ENCODE measurements around the gene TTYH2.
A peak's percentile ranks its signal among the peaks of the same experiment; 100 is the strongest.
"Not testable (repeated sequence)": the region's sequence is repeated elsewhere in the genome, so short reads cannot be mapped to it uniquely, and the experiment has no call there.

TTYH2 gene

GRCh38 chr17:74276541-74277009 lies 63.2 kb downstream of the TTYH2 start:
- no peak for DNase-seq (ENCODE audit: extremely low spot score)
- no peak for TF ChIP-seq CTCF (IDR thresholded peaks at IDR 0.05; ENCODE audit: control extremely low read depth, extremely low read depth, low read depth, missing control alignments)
- POLR2A ChIA-PET = no interaction called here
- CTCF ChIA-PET = interaction anchor here (1.9 kb wide), 1 partner anchor 8 kb away, joined by 6 read pairs; no protein-coding TSS in a partner anchor

DNA sequence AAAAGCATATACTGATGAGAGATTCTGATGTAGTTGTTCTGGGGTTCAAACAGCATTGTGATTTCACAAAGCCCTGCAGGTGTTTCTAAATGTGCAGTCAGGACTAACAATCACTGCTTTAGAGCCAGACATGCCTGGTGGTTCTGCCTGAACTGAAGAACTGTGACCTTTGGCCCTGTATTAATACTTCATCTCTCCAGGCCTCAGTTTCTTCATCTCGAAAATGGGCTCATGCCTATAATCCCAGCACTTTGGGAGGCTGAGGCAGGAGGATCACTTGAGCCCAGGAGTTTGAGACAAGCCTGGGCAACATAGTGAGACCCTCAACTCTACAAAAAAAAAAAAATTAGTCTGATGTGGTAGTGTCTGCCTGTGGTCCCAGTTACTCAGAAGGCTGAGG lies 64.6 kb downstream of the TTYH2 start:
- no peak for DNase-seq (ENCODE audit: extremely low spot score)
- TF ChIP-seq CTCF (IDR thresholded peaks at IDR 0.05; ENCODE audit: control extremely low read depth, extremely low read depth, low read depth, missing control alignments) = no peak
- ChIA-PET CTCF (no interaction called here), POLR2A (no interaction called here)

- CTCF ChIA-PET = interaction anchor here (0.9 kb wide), 1 partner anchor 88 kb away, joined by 3 read pairs; the partner anchor contains the start of gene GPR142
- POLR2A ChIA-PET = not testable (repeated sequence)
Measured at GRCh38 chr17:74279617-74280016, 66.2 kb downstream of the TTYH2 start.

GRCh38 chr17:74280093-74280513 lies 66.7 kb downstream of the TTYH2 start:
- POLR2A ChIA-PET = interaction anchor here (0.7 kb wide), 1 partner anchor 19 kb away, joined by 6 read pairs; no protein-coding TSS in a partner anchor
- DNase-seq (ENCODE audit: extremely low spot score) = peak; percentile 78
- no peak for TF ChIP-seq CTCF (IDR thresholded peaks at IDR 0.05; ENCODE audit: control extremely low read depth, extremely low read depth, low read depth, missing control alignments)
- CTCF ChIA-PET = interaction anchor here (0.9 kb wide), 1 partner anchor 88 kb away, joined by 3 read pairs; the partner anchor contains the start of gene GPR142

More at GRCh38 chr17:74279617-74280016, 66.2 kb downstream of the TTYH2 start:
- DNase-seq (ENCODE audit: extremely low spot score) = not testable (repeated sequence)

DNA sequence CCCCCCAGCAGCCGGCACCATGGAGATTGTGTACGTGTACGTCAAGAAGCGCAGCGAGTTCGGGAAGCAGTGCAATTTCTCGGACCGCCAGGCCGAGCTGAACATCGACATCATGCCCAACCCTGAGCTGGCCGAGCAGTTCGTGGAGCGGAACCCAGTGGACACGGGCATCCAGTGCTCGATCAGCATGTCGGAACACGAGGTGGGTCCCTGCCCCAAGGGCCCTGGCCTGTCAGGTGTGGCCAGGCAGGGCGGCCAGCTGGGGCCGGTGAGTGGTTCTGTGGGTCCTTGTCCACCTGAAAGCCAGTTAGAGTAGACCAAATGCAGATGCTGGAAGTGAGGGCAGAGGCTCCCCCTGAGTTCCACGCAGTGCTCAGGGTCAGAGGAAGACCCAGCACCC lies 68.4 kb downstream of the TTYH2 start:
- ChIA-PET CTCF (interaction anchor here (0.8 to 1.5 kb wide), 3 partner anchors 14 to 86 kb away, joined by 4 to 6 read pairs (median 5); no protein-coding TSS in a partner anchor), POLR2A (no interaction called here)
- no peak for TF ChIP-seq CTCF (IDR thresholded peaks at IDR 0.05; ENCODE audit: control extremely low read depth, extremely low read depth, low read depth, missing control alignments)
- DNase-seq (ENCODE audit: extremely low spot score) = no peak

DNA sequence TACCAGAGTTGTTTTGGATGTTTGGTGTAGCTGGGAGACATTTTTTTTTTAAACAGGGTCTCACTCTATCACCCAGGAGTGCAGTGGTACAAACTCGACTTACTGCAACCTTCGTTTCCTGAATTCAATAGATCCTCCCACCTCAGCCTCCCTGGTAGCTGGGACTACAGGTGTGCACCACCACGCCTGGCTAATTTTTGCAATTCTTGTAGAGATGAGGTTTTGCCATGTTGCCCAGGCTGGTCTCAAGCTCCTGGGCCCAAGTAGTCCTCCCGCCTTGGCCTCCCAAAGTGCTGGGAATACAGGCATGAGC lies 68.9 kb downstream of the TTYH2 start:
- POLR2A ChIA-PET = not testable (repeated sequence)
- CTCF ChIA-PET = interaction anchor here (0.8 to 1.5 kb wide), 3 partner anchors 14 to 86 kb away, joined by 4 to 6 read pairs (median 5); no protein-coding TSS in a partner anchor

DNA sequence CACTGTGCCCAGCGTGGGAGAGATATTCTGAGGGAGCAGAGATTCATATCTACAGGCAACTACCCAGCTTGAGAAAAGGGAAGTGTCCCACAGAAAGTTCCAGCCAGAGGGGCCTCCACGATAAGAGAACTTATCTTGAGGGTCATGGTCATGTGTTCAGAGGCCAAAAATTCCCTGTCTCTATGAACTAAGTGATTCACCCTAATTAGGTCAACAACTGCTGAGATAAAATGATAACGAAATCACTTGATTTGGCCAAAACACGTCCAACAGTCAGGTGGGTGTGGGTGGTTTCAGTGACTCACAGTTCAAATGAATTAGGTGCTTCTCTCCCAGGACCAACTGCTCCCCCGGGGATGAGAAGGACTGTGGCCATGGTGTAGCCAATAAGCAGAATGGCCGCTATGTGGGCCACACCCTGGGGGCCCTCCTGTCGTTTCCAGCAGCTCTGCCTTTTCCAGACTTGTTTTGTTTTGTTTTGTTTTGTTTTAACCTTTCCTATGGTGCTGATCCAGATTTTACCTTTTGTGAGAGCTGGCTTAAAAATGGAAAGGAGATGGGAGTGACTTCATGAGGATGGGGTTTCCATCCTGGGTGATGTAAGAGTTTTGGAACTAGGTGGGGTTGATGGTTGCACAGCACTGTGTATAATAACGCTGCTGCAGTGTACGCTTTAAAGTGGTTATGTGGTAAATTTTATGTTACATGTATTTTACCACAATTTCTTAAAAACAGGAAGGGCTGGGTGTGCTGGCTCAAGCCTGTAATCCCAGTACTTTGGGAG lies 69.4 kb downstream of the TTYH2 start:
- DNase-seq (ENCODE audit: extremely low spot score) = peak; percentile 54
- ChIA-PET CTCF (interaction anchor here (0.8 to 1.5 kb wide), 4 partner anchors 13 to 85 kb away, joined by 3 to 6 read pairs (median 4); no protein-coding TSS in a partner anchor), POLR2A (no interaction called here)
- no peak for TF ChIP-seq CTCF (IDR thresholded peaks at IDR 0.05; ENCODE audit: control extremely low read depth, extremely low read depth, low read depth, missing control alignments)

More for the DNA sequence above, 68.9 kb downstream of the TTYH2 start:
- not testable (repeated sequence) for DNase-seq (ENCODE audit: extremely low spot score)
